GM18951 (cell line): Measurements from ENCODE around the gene ZSCAN32.

Experiments used
- POLR2A ChIP-seq: IDR thresholded peaks from 4 replicates; pipeline ENCODE4 v1.6.1; 2011; ENCODE audit warnings: mild to moderate bottlenecking; ENCODE audit not compliant: insufficient read length, insufficient read depth; ENCODE audit errors: extremely low read depth
- in situ Hi-C: fragments of 300-500 bp; cut with MboI; formaldehyde crosslinking; loops from one replicate; pipeline ENCODE4 v1.12.0; 2022; ENCODE audit warnings: low sequenced_read_pairs, mixed read lengths, inconsistent platforms; ENCODE audit not compliant: unreplicated experiment

The ZSCAN32 gene

GRCh38 chr16:3377917-3378316 lies 22.9 kb downstream of the ZSCAN32 start:
- TF ChIP-seq POLR2A = no peak
- in situ Hi-C loops = no loop called here

GRCh38 chr16:3375680-3376079 lies 25.1 kb downstream of the ZSCAN32 start:
- no peak for TF ChIP-seq POLR2A
- in situ Hi-C loops = no loop called here

DNA sequence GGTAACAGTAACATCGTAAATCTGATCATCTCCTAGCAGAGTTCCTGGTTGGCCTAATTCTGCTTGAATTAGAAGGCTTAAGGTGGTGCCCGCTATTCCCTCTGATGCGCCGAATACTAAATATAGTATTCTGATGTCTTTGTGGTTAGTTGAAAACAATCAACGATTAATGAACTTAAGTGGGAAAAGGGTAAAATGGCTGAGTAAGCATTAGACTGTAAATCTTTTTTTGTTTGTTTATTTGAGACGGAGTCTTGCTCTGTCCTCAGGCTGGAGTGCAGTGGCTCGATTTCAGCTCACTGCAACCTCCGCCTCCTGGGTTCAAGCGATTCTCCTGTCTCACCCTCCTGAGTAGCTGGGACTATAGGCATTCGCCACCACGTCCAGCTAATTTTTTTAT lies 31.7 kb downstream of the ZSCAN32 start:
- in situ Hi-C loops = no loop called here
- TF ChIP-seq POLR2A = no peak

- TF ChIP-seq POLR2A = peak; percentile 38
- in situ Hi-C loops = no loop called here
These were observed 35.9 kb downstream of the ZSCAN32 start for GRCh38 chr16:3364774-3365427.

GRCh38 chr16:3363793-3364192 lies 37.0 kb downstream of the ZSCAN32 start:
- in situ Hi-C loops = no loop called here
- TF ChIP-seq POLR2A = no peak

- in situ Hi-C loops = no loop called here
- TF ChIP-seq POLR2A = no peak
These were observed 37.9 kb downstream of the ZSCAN32 start for GRCh38 chr16:3362931-3363330.

- no peak for TF ChIP-seq POLR2A
- in situ Hi-C loops = no loop called here
These were observed 41.9 kb downstream of the ZSCAN32 start for GRCh38 chr16:3358871-3359270.

- in situ Hi-C loops = no loop called here
- no peak for TF ChIP-seq POLR2A
These were observed 44.7 kb downstream of the ZSCAN32 start for GRCh38 chr16:3356118-3356517.

DNA sequence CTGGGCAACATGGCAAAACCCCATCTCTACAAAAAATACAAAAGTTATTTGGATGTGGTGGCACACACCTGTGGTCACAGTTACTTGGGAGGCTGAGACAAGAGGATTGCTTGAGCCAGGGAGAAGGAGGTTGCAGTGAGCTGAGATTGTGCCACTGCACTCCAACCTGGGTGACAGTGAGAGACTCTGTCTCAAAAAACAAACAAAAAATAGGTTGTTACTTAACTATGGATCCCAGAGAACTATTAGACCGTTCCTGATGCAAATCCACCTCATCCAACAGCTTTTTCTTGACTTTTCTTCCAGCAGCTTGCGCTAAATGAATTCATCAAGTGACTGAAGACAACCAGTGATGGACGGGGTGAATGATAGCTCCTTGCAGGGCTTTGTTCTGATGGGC lies 45.2 kb downstream of the ZSCAN32 start, which contains the start of gene OR2C1:
TSS of gene OR2C1 (plus strand) at position 301 of the 400 bp plus-strand sequence. CDS start at position 353, 52 bp downstream.
- in situ Hi-C loops = no loop called here
- TF ChIP-seq POLR2A = no peak

DNA sequence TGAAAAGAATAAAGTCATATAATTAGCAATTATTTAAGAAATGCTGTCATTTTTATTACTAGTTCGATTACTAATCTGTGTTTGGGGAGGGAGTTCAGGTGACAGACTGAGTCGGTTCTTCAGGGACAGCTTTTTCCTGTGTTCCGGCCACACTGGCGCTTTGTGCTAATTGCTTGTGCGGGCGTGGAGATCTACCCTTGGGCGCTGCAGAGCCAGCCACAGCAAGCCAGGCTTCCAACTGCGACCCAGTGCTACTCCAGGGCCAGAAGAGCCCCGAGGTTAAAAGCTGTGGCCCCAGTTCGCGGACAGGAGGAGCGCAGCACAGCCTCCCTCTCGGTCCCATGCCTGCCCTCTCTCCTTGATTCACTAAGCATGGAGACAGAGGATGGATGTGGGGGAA lies 51.6 kb downstream of the ZSCAN32 start:
- no peak for TF ChIP-seq POLR2A
- in situ Hi-C loops = no loop called here

DNA sequence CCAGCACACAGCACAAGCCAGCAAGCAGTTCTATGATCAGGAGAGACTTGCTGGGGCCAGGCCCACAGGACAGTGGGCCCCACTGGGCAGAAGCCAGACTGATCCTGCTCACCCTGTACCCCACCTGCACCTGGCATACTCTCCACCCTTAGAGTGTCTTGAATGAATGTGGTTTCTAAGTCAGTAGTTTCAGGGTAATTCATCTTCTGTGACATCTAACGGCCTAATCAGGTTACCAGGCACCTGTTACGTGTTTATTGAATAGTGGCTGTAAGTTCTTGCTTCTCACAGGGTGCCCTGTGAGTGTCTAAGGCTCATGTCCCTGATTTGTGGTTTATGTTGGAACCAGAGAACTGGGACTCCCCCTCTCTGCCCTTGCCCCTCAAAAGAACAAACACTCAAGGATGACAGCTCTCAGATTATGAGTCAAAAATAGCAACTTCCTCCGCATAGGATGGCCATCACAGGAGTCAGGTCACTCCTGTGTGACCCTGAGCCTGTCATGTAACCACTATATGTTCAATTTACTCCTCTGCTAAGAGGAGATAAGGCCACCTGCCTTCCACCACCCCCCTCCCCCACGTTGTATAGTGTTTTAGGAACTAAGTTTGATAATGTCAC lies 52.1 kb downstream of the ZSCAN32 start:
- TF ChIP-seq POLR2A = no peak
- in situ Hi-C loops = no loop called here

DNA sequence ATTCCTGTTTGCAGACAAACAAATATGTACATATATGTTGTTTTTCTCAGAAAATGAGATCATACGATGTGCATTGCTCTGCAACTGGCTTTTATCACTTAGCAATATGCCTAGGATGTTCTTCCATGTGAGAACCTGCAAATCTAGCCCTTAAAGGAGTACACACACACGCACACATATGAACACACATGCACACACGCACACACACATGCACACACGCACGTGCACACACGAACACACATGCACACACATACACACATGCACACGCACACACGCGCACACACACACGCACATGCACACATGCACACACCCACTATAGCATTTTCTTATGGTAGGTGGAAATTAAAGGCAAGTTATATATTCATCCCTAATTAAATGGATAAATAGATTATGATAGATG lies 53.2 kb downstream of the ZSCAN32 start:
- TF ChIP-seq POLR2A = no peak
- in situ Hi-C loops = no loop called here

DNA sequence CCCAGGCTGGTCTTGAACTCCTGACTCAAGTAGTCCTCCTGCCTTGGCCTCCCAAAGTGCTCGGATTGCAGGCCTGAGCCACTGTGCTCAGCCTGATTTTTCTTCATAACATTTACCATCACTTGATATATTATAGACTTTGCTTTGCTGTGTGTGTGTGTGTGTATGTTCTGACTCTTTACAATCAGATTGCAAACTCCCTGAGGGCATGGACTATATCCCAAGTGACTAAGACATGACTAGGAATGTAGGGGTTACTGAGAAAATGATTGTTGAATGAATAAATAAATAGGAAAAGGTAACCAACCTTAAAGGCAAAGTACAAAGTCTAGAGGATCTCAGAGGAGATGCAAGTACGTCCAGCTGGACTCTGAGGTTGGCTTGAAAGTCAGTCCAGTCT lies 54.8 kb downstream of the ZSCAN32 start:
- TF ChIP-seq POLR2A = no peak
- in situ Hi-C loops = no loop called here
